Astrocyte of the hippocampus (primary cell): ENCODE data around the gene FMNL2.

Experiments used
- DNase-seq: peaks from one replicate; pipeline ENCODE4 v3.0.0; 2011; ENCODE audit warnings: low read depth, low spot score

FMNL2 gene

DNA sequence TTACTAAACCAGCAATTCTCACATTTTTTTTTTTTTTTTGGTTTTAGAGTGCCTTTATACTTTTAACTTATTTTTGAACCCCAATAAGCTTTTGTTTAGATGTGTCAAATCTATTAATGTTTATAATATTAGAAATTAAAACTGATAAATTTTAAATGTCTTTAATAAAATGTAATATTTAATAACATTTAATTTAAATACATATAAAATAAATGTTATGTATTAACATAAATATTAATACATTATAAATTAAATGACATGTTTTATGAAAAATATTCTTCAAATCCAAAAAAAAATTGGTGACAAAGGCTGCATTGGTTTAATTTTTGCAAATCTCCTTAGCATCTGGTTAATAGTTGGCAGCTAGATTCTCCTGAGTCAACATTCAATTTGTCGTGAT is 218.5 kb downstream of the FMNL2 start:
- DNase-seq: no peak

DNA sequence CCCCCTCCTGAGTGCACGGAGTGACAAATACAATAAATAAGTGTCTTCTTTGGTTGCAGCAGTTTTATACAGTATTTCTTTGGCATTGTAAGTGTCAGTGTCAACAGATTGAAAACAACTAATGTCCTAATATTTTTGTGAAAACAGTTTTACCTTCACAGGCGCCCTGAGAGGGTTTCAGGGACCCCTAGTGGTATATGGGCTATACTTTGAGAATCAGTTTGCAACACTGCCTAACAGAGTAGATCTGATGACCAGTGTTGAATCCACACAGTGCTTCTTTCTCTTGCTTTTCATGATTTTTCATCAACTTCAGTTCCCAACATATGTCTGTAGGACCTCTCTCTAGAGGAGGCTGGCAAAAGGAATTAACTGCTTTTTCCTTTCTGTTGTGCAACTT is 220.1 kb downstream of the FMNL2 start:
- no peak for DNase-seq

DNA sequence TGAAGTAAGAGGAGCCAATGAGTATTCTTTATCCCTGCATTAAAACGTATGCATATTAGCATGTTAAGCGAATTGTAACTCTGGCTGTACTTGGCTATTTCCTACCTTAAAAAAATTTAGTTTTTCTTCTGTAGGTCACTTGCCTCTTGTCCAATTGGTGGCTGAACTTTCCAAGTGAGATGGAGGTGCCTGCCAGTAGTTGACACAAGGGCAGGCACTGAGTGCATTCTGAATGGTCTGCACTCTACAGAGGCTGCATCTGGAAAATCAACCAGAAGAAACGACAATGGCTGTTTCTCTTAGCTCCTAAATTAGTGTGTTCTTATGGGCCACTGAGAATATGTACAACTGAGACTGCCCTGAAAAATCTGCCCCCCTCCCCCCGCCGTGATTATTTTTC is 221.5 kb downstream of the FMNL2 start:
- DNase-seq: no peak

DNA sequence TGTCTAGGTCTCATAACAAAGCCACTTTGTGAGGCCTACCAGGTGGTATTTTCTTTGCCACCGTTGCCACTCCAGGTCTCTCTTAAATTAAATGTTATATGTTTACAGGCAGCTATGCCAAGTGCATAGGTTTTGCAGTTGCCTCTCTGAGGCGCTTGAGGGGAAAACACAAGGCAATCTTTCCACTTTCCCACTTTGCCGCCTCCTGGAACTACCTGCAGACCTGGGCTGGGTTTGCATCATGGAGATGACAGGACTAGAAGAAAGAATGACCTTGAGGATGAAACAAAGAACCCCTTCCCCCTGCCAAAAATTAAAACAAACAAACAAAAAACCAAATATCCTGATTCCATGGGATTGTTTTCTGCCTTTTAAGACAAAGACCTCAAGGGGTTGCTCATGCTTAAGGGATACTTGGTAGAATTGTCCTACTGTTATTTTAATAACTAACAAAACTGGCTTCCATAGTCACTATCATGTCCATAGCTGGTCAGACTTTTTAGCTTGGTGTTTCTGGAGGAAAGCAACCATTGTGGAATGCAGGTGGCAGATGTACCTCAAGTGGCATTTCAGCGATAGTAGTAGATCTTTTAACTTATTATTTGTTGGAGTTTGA is 222.4 kb downstream of the FMNL2 start:
- DNase-seq: no peak

DNA sequence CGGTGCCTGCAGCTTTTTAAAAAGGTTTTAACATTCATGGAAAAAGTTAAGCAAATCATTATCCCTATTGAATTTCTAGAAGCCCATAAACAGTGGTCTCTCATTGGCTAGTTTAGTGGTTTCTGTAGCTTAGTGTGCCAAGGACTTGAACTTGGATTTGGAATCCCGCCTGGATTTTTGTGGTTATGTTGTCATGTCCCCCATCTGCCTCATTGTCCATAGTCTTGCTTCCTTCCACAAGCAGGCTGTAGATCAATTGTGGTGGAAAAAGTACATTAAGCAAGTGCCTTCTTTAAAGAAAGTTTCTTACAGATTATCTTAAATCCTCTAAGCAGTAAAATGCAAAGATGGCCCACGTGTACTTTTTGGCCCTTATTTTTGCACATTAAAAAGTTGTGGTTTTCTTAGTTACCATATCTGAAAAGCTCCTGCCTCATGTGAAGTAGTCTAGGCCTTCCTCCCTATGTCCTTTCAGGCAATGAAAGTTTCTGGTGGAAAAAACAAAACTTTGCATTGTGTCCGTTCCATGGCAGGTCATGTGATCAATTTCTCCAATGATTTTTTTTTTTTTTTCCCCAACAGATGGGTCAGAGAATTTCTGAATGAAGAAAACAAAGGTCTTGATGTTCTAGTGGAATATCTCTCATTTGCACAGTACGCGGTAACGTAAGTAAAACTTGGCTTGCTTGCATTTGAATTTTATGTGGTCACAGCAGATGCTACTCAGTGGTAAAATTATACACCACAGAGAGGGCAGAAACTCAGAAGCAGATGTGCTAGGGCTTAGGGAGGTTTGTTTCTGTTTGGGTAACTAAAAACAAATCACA is 223.4 kb downstream of the FMNL2 start:
- DNase-seq: peak; percentile 89

DNA sequence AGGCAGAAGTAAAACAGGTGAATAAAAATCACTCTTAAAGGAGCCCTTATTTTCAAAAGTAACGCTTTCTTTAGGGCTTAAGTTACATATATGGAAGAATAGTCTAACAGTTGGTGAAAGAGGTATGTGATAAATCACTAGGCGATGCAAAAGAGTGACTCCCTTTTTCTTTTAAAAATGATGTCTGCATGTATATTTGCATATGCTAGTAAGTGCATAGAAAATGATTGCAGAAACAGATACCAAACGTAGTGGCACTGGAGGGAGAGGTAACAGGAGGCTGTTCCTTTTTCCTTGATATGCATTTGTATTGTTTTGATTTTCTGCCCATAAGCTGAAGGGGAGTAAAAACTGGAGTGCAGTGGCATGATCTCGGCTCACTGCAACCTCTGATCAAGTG is 224.0 kb downstream of the FMNL2 start:
- no peak for DNase-seq

DNA sequence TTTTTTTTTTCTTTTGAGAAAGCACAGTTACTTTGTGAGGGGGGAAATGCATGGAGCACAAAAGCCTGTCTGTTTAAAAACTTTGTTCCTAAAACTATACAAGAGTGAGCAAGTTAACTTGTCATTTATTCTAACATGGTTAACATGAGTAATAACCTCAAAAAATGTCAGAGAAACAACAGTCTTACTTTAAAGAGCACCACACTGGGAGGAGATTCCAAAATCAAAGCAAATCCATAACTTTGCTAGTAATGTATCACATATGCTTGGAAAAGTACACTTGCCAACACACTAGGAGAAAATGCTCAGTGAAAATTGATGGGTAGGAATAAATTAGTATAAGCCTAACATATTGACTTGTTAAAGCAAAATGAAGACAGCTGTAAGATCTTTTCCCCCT is 225.2 kb downstream of the FMNL2 start:
- no peak for DNase-seq

DNA sequence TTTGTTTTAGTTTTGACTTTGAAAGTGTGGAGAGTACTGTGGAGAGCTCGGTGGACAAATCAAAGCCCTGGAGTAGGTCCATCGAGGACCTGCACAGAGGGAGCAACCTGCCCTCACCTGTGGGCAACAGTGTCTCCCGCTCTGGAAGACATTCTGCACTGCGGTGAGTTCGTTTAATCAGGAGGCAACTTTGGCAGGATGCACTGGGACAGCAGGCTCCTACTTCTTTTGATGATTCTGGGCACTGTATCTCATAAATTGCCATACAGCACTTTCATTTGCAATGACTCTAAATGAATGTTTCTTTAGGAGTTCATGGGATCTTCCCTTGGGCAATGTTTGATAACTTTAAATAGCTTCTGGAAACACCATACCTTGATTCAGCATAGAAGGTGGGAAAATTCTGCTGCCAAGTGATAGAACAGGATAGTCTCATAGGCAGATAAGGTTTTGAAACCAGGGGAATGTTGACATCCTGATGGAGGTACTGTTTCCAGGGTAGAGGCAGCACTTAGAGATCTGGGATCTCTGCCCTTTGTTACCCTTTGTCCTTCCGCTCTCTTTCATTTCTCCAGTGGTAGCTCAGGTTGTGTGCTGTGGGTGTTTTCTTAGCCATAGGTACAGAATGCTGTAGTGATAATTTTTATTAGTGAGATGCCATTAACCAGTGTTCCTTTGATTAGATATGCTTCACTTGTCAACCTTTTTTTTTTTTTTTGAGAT is 226.1 kb downstream of the FMNL2 start:
- DNase-seq: no peak

DNA sequence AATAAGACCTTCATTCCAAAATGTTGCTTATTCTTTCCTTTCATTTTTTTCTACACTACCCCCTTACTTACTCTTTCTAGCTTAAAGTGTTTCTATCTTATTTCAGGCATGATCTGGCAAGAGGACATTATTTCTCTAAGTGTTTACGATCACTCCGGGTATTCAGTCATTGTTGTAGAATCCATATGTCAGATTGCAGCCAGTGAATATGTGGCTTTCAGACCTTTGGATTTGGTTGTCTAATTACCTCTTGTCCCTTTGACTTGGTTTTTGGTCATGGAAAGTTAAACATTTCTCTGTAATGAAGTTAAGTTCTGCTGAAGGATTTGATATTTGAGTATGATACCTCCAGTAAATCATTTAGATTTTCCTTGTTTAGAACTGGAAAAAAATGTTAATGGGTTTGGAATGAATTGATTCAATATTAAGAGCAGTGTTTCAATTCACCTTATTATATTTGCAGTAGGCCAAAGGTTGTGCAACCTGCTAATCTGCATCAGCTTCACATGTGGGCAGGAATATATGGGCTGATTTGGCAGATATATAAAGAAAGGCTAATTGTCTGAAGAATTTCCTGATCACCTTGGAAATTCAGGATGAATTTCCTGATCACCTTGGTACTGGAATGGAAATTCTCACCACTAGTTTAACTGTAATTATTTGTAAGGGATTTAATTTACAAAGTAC is 227.4 kb downstream of the FMNL2 start:
- no peak for DNase-seq

DNA sequence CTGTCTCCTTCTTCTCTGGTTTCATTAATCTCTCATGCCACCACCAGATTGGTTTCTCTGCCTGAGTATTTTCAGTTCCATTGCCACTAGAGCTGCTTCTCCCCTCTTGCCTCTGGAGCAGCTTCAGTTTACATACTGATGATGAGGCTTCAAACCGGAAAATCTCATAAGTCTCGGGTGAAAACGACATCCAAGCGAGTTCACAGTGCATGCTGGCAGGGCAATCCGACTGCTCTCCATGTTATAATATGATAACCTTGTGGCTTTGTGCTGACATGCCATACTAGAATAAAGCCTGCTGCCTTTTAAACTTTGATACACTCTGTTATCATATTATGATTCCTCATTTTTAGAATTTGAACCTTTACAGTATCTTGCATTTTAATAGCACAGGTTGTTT is 228.8 kb downstream of the FMNL2 start:
- no peak for DNase-seq

DNA sequence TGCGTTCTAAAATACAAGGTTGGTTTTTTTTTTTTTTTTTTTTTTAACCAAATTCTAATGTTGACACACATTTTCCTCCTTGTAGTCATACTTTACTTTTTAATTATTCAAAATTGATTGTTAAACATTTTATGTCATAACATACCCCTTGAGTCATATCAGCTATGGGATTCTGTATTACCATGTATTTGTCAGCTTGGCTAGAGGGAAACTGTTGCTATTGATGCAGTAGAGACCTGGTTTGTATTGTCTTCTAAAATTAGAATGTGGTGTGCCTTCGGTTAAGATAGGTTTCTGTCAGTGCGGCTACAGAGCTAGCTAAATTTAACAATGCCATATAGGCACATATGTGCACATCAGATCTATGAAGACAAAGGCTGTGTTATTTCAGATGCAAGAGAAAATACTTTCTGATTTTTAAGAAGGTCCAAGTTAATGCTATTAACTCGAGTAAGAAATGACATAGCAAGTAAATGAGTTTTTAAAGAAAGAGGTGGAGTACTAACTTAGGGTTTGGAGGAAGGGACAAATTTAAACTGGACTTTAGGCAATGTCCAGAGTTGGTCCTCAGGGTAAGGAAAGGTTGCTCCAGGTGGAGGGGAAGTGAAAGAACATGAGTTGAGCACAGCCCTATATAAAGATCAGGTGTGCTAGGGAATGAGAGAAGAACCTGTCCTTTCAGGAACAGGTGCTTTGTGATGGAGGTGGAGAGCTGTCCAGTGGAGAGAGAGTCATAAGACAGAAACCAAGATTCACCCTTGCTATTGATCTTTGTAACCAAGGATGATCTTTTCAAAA is 230.0 kb downstream of the FMNL2 start:
- no peak for DNase-seq

DNA sequence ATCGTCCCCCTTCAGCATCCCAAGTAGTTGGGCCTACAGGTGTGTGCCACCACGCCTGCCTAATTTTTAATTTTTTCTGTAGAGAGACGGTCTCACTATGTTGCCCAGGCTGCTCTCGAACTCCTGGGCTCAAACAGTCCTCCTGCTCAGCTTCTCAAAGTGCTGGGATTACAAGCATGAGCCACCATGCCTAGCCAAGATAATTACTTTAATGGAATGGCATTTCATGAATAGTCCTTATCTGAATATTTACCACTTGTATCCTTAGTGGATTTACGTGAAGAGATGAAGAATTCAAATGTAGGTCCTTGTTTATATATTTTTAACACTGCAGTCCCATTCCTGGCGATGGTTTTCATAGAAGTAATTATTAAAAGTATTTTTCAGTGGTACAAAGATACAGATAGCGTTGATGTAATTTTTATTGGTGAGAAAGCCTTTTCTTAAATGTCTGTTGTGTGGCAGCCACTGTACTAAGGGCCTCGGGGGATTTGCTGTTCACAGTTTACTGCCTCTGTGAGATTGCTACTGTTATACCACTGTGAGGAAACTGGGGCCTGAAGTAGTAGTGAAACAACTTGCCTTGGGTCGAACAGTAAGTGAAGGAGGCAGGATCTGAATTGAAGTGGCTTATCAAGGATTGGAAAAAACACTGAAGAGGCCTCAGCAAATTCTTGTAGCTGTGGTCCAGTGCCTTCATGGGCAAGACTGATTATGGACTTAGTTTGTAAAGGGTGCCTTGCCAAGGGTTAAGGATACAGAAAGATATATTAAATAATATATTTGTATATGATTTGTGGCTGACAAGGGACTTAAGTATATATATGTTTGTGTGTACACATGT is 231.1 kb downstream of the FMNL2 start:
- DNase-seq: no peak

DNA sequence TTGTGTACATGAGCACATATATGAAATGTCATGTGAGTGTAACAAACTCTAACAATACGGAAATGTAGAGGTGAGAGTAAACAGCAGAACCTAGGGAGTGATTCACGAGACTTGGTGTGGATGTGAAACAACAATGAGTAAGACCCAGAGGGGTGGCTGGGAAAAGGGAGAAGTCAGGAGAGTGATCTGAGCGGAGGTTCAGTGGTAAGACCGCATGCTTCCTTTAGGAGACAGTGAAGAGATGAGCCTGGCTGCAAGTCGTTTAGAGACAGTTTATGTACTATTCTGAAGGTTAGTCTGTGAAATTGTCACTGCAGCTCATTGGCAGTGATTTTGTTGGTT is 231.7 kb downstream of the FMNL2 start:
- DNase-seq: peak; percentile 51

DNA sequence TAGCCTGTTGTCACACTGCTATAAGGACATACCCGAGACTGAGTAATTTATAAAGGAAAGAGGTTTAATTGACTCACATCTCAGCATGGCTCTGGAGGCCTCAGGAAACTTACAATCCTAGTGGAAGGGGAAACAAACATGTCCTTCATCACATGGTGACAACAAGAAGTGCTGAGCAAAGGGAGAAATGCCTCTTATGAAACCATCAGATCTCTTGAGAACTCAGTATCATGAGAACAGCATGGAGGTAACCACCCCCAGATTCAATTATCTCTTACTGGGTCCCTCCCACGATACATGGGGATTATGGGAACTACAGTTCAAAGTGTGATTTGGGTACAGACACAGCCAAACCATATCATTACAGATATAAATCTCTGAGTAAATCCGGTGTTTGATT is 233.6 kb downstream of the FMNL2 start:
- DNase-seq: no peak

DNA sequence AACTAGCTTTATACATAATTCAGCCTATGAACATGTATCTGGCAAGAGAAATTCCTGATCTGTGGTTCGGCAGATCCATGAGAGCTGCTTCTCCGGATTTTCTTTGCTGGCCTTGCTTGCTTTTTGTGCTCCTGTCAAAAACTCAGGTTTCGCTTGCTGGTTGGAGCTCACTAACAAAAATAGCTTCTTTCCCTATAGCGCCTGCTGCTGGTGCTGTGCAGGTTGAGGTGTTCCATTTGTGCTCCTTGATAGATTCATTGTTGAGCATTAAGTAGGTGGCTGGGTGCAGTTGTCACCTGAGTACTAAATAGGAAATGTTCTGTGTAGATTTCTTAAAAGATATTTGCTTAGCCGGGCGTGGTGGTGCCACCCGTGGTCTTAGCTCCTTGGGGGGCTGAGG is 234.2 kb downstream of the FMNL2 start:
- DNase-seq: no peak

DNA sequence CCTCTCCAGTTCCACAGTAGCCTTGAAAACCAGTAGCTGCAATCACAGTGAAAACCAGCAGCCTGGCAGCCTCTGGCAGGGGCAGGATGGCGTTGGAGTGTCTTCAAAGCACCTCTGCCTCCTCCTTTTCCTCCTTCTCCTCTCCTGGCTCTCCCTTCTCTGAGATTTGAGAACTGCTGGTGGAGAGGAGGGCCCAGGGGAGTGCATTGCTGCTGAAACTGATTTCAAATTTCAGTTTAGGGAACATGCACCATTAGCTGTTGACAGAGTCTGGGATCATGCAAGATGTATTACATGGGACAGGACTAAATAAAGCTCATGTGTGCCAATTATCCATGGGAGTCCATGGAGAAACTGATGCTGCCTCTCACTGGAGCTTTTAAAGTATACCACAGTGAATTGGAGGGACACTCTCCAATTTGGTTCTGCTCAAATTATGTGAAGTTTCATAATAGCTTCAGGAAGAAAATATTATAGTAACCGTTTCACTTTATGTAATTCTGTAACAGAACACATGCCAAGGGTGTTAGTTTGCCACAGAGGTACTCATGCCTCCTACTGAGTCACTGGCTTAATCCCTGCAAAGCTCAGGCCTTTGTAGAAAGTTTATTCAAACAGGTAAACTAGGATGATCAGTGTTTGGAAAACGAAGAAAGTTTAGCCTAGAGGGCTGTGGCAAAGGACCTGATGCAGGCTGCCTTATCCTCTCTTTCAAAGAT is 236.2 kb downstream of the FMNL2 start:
- no peak for DNase-seq

DNA sequence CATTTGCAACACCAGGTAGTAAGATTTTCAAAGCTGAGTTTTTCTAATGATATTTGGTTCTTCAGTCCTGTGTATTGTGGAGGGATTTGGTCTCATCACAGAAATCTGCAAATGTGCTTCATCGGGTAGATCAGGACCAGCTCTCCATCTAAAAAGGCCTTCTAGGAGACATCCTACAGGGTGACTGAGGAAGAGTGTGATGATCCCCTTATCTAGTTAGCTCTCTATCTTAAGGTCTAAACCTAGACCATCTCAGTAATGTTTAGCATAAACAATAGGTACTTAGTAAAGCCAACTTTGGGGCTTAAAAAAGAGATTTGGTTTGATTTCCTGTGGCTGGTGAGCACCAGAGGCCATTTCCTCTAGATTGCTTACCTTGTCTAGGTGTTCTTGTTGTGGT is 237.1 kb downstream of the FMNL2 start:
- no peak for DNase-seq

DNA sequence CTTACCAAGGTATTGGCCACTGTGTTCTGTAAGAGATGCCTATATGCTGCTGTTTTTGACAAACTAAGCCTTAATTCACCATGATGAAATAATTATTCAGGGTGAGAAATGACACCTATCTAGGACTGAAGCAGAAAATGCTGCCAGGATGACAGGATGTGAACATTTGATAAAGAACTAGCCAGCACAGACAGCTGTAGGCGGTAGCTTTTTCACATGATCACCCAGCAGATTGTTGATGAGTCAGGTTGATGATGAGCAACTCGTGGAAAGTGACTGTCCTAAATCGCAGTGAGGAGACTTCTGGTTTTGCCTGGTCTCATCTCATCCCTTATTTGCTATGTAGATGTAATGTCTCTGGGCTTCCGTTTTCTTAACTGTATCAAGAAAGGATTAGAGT is 238.2 kb downstream of the FMNL2 start:
- DNase-seq: peak; percentile 30

DNA sequence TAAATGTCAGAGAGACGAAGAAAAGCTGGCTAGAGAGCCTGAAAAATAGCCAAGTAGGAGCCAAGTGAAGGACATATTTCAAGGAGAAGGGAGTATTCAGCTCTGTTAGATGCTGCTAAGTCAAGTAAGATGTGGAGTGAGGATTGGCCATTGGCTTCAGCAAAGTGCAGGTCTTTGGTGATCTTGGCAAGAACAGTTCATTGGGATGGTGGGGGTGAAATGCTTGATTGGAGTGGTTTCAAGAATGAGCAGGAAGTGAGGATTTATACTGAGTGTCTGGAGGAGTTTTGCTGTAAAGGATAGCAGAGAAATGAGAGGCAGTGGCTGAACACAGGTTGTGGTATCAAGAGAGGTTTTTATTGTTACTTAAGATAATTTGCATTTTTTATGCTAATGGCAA is 242.6 kb downstream of the FMNL2 start:
- peak; percentile 42 for DNase-seq

DNA sequence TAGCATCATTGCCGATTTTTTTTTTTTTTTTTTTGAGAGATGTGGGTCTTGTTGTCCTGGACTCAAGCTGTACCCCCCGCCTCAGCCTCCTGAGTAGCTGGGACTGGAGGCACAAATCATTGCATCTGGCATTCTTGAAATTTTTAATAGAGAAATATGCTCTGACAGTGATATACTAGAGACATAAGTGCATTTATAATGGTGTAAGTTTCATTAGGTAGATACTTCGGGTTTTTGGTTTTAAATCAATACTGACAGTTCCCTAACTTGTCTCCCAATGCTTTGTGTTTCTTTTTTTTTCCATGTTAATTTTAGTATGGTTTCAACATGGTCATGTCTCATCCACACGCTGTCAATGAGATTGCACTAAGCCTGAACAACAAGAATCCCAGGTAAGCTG is 243.6 kb downstream of the FMNL2 start:
- no peak for DNase-seq
